AG04450 (cell line): ENCODE data around the gene KCNH2. TPM values are rescaled to one million over a fixed set of nuclear protein-coding genes. Genes with fewer than 3 reads are reported as not detected.

Experiments used
- CTCF ChIA-PET: fragments of 300-600, 350-600 bp; formaldehyde crosslinking; extraction: SDS; loops from one replicate; lab custom pipeline; 2022; ENCODE audit warnings: antibody characterized with exemption, inconsistent platforms; lab: Charles Lee
- POLR2A ChIA-PET: fragments of 350-600 bp; formaldehyde crosslinking; extraction: SDS; loops from one replicate; lab custom pipeline; 2021; ENCODE audit warnings: antibody characterized with exemption, inconsistent platforms; lab: Yijun Ruan, JAX
- DNase-seq: peaks from one replicate; pipeline ENCODE4 v3.0.0-alpha.2; 2011; ENCODE audit warnings: low read depth, low spot score
- H3K27ac ChIP-seq: one replicate; pipeline ENCODE4 v1.5.1; 2012; ENCODE audit warnings: low read depth, low read length, control low read depth
- H3K27me3 ChIP-seq: one replicate; pipeline ENCODE4 v1.6.0; 2012; ENCODE audit warnings: low read length; ENCODE audit not compliant: control insufficient read depth, insufficient read depth
- H3K4me3 ChIP-seq: 2 replicates; pipeline ENCODE4 v1.5.1; 2011; ENCODE audit warnings: mild to moderate bottlenecking, low read depth, low read length, control low read depth
- H3K9me3 ChIP-seq: 2 replicates; pipeline ENCODE4 v1.5.1; 2012; ENCODE audit warnings: low read length; ENCODE audit not compliant: control insufficient read depth, insufficient read depth
- CTCF ChIP-seq: IDR thresholded peaks from 2 replicates; pipeline ENCODE4 v1.5.1; 2011; ENCODE audit warnings: low read depth, low read length, control low read depth, inconsistent platforms
- polyA plus RNA-seq: library from polyadenylated mRNA; depleted of rRNA; stranded (reverse); fragments of >200 nt; gene quantifications from 2 replicates; pipeline ENCODE4 v1.2.3, GENCODE V29; 2011

Gene KCNH2
- polyA plus RNA-seq, 1 experiment = 1.3 TPM

GRCh38 chr7:151018421-151019129 is 40.5 kb upstream of the KCNH2 start:
- ChIA-PET POLR2A (interaction anchor here (0.7 to 1.3 kb wide), 2 partner anchors 10 to 123 kb away, joined by 3 to 4 read pairs; partner anchors contain the start of gene ABCB8), CTCF (interaction anchor here (0.5 to 4.0 kb wide), 34 partner anchors 8 to 240 kb away, joined by 3 to 32 read pairs (median 4); partner anchors contain the start of genes ABCB8 and CDK5)
- no peak for DNase-seq
- peaks cover 4% of the 10 kb centered on the region; the same call in 1 of the 2 replicates for H3K9me3 ChIP-seq
- H3K27me3 ChIP-seq = peaks cover 51% of the 10 kb centered on the region
- H3K4me3 ChIP-seq = peak overlapping the region; percentile 40
- H3K27ac ChIP-seq = no peak overlapping the region
- no peak for TF ChIP-seq CTCF

- ChIA-PET CTCF (interaction anchor here (0.5 to 4.0 kb wide), 37 partner anchors 8 to 273 kb away, joined by 3 to 32 read pairs (median 4); partner anchors contain the start of genes ABCB8 and CDK5), POLR2A (interaction anchor here (0.7 to 1.3 kb wide), 2 partner anchors 10 to 123 kb away, joined by 3 to 4 read pairs; partner anchors contain the start of gene ABCB8)
- H3K27ac ChIP-seq = no peak overlapping the region
- TF ChIP-seq CTCF = peak; percentile 90
- DNase-seq = no peak
- H3K27me3 ChIP-seq = peaks cover 49% of the 10 kb centered on the region
- H3K9me3 ChIP-seq = peaks cover 4% of the 10 kb centered on the region; the same call in 1 of the 2 replicates
- H3K4me3 ChIP-seq = peak overlapping the region; percentile 40
Observed at GRCh38 chr7:151017953-151018420, 39.9 kb upstream of the KCNH2 start.

- TF ChIP-seq CTCF = no peak
- ChIA-PET POLR2A (interaction anchor here (1.3 kb wide), 1 partner anchor 11 kb away, joined by 4 read pairs; the partner anchor contains the start of gene ABCB8), CTCF (interaction anchor here (0.7 to 4.0 kb wide), 19 partner anchors 7 to 274 kb away, joined by 3 to 32 read pairs (median 5); no protein-coding TSS in a partner anchor)
- no peak overlapping the region for H3K27ac ChIP-seq
- peaks cover 50% of the 10 kb centered on the region for H3K27me3 ChIP-seq
- no peak for DNase-seq
- H3K9me3 ChIP-seq = peaks cover 4% of the 10 kb centered on the region; the same call in 1 of the 2 replicates
- no peak overlapping the region for H3K4me3 ChIP-seq
Observed at GRCh38 chr7:151017370-151017952, 39.3 kb upstream of the KCNH2 start.

DNA sequence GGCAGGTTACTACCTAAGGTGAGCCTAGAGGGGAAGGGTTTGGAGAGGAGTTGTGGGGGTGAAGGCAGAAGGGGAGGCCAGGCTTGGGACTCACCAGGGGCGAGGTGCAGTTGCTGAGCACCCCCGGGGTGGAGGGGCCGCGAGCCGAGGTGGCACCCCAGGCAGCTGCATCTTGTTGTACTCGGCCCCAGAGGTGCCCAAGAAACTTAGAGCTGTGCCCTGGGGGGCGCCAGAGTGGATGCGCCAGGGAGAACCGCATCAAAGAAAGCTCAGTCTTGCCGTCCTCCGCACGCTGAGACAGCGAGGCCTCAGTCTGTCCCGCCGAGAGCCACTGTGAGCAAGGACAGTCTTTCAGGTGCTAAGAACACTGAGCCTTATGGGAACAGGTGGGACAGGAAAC is 38.8 kb upstream of the KCNH2 start:
- POLR2A ChIA-PET = no interaction called here
- no peak overlapping the region for H3K27ac ChIP-seq
- H3K4me3 ChIP-seq = no peak overlapping the region
- no peak for DNase-seq
- CTCF ChIA-PET = interaction anchor here (0.6 to 4.0 kb wide), 5 partner anchors 12 to 118 kb away, joined by 3 to 32 read pairs (median 5); no protein-coding TSS in a partner anchor
- H3K27me3 ChIP-seq = peaks cover 48% of the 10 kb centered on the region
- peaks cover 4% of the 10 kb centered on the region; the same call in 1 of the 2 replicates for H3K9me3 ChIP-seq
- no peak for TF ChIP-seq CTCF
